SK-N-SH treated with all-trans-retinoic acid at 6 μM for 48 hours (cell line): ENCODE measurements around the gene TMEM185A.
"Not testable (repeated sequence)": the region's sequence is repeated elsewhere in the genome, so short reads cannot be mapped to it uniquely, and the experiment has no call there.

ENCODE experiments used
- ATAC-seq: fragments of 200-7000 bp; cut with Tn5 transposase; 3 replicates; pipeline ENCODE4 v1.9.1; 2020; ENCODE audit warnings: mild to moderate bottlenecking, moderate library complexity
- ARNTL ChIP-seq: fragments of 450-650 bp; formaldehyde crosslinking; IDR thresholded peaks from 2 replicates; pipeline ENCODE4 v1.5.0; 2020; ENCODE audit warnings: low read depth, mild to moderate bottlenecking, moderate library complexity, borderline replicate concordance
- BACH2 ChIP-seq: fragments of 250-450 bp; sonication (Bioruptor Pico); IDR thresholded peaks from 2 replicates; pipeline ENCODE4 v1.9.0; 2021; ENCODE audit warnings: mild to moderate bottlenecking, borderline replicate concordance
- CREB5 ChIP-seq: fragments of 250-450 bp; sonication (Bioruptor Pico); IDR thresholded peaks from 2 replicates; pipeline ENCODE4 v1.5.1; 2020; ENCODE audit warnings: low read depth, mild to moderate bottlenecking, moderate library complexity
- ESRRG ChIP-seq: fragments of 250-450 bp; sonication (Bioruptor Pico); IDR thresholded peaks from 2 replicates; pipeline ENCODE4 v1.6.1; 2021; ENCODE audit warnings: mild to moderate bottlenecking
- GLIS3 ChIP-seq: fragments of 250-450 bp; sonication (Bioruptor Pico); IDR thresholded peaks from 2 replicates; pipeline ENCODE4 v1.5.0; 2020; ENCODE audit warnings: mild to moderate bottlenecking, moderate library complexity
- ISL1 ChIP-seq: fragments of 250-450 bp; sonication (Bioruptor Pico); IDR thresholded peaks from 2 replicates; pipeline ENCODE4 v2.1.2; 2022; ENCODE audit warnings: mild to moderate bottlenecking, moderate library complexity
- OSR1 ChIP-seq: fragments of 250-450 bp; sonication (Bioruptor Pico); IDR thresholded peaks from 2 replicates; pipeline ENCODE4 v1.8.0; 2022; ENCODE audit warnings: moderate library complexity, mild to moderate bottlenecking, inconsistent platforms
- PATZ1 ChIP-seq: fragments of 250-450 bp; sonication (Bioruptor Pico); IDR thresholded peaks from 2 replicates; pipeline ENCODE4 v1.8.0; 2020; ENCODE audit warnings: mild to moderate bottlenecking, moderate library complexity, borderline replicate concordance
- PPARA ChIP-seq: fragments of 250-450 bp; sonication (Bioruptor Pico); IDR thresholded peaks from 2 replicates; pipeline ENCODE4 v1.5.0; 2020; ENCODE audit warnings: mild to moderate bottlenecking, borderline replicate concordance
- RARB ChIP-seq: fragments of 250-450 bp; sonication (Bioruptor Pico); IDR thresholded peaks from 2 replicates; pipeline ENCODE4 v1.8.0; 2021; ENCODE audit warnings: mild to moderate bottlenecking, moderate library complexity
- SNAI2 ChIP-seq: fragments of 250-450 bp; sonication (Bioruptor Pico); IDR thresholded peaks from 2 replicates; pipeline ENCODE4 v1.5.0; 2020; ENCODE audit warnings: mild to moderate bottlenecking, moderate library complexity
- TOX ChIP-seq: fragments of 250-450 bp; sonication (Bioruptor Pico); IDR thresholded peaks from 2 replicates; pipeline ENCODE4 v1.8.0; 2021; ENCODE audit warnings: mild to moderate bottlenecking, moderate library complexity, borderline replicate concordance
- ZFP3 ChIP-seq: fragments of 250-450 bp; sonication (Bioruptor Pico); IDR thresholded peaks from 2 replicates; pipeline ENCODE4 v1.5.0; 2020; ENCODE audit warnings: mild to moderate bottlenecking, moderate library complexity
- ZFP30 ChIP-seq: fragments of 450-650 bp; formaldehyde crosslinking; IDR thresholded peaks from 2 replicates; pipeline ENCODE4 v1.5.0; 2022; ENCODE audit warnings: mild to moderate bottlenecking, moderate library complexity
- ZNF565 ChIP-seq: fragments of 450-650 bp; formaldehyde crosslinking; conservative IDR thresholded peaks from 2 replicates; pipeline ENCODE4 v1.5.0; 2020; ENCODE audit warnings: low read depth, mild to moderate bottlenecking, moderate library complexity
- ZNF70 ChIP-seq: fragments of 450-650 bp; formaldehyde crosslinking; IDR thresholded peaks from 2 replicates; pipeline ENCODE4 v1.5.0; 2020; ENCODE audit warnings: mild to moderate bottlenecking, moderate library complexity
- ZNF8 ChIP-seq: fragments of 450-650 bp; formaldehyde crosslinking; IDR thresholded peaks from 2 replicates; pipeline ENCODE4 v1.5.0; 2020; ENCODE audit warnings: mild to moderate bottlenecking, moderate library complexity
- TF ChIP-seq, protein P1 (sequence below): fragments of 250-450 bp; sonication (Bioruptor Pico); IDR thresholded peaks from 2 replicates; pipeline ENCODE4 v1.8.0; 2021; ENCODE audit warnings: low read depth, mild to moderate bottlenecking, moderate library complexity, borderline replicate concordance
- TF ChIP-seq, protein P2 (sequence below): fragments of 250-450 bp; sonication (Bioruptor Pico); IDR thresholded peaks from 2 replicates; pipeline ENCODE4 v1.5.0; 2020; ENCODE audit warnings: mild to moderate bottlenecking, moderate library complexity

Gene TMEM185A

GRCh38 chrX:149587359-149587758 lies 44.2 kb downstream of the TMEM185A start, which contains the start of gene MAGEA9B:
TSS of gene MAGEA9B (minus strand) at chrX:149587459. CDS start at chrX:149583179, 4,280 bp downstream.
- not testable (repeated sequence) for ATAC-seq

GRCh38 chrX:149585631-149586030 lies 46.0 kb downstream of the TMEM185A start:
- ATAC-seq: not testable (repeated sequence)

GRCh38 chrX:149573456-149573855 lies 58.1 kb downstream of the TMEM185A start:
- peak; percentile 42; the same call in 1 of the 3 replicates for ATAC-seq

- TF ChIP-seq ZNF70 (CRISPR knock-in tag): no peak
- no peak for ATAC-seq
These were observed 58.8 kb downstream of the TMEM185A start for GRCh38 chrX:149572743-149573142.

DNA sequence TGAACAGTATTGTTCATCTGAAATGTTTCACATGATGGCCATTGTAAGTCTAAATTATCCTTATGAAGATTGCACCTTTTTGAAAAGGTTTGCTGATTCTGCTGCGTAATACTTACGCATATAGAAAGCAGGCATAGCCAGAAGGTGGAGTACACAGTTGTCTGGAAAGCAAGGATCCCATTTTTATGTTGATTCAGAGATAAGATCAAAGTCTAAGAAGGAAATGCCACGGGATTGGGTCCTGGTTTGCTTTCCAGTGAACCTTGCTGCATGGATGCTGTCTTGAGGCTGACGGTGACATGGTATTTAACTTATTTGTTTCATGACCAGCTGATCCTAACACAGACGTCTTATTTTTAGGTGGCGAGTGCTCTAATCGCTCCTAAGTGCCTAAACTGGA lies 59.8 kb downstream of the TMEM185A start:
- ATAC-seq: no peak
- no peak for TF ChIP-seq ZFP30 (CRISPR knock-in tag)
- TF ChIP-seq BACH2 (CRISPR knock-in tag): no peak
- TF ChIP-seq ZNF565 (CRISPR knock-in tag): no peak

GRCh38 chrX:149570668-149571067 lies 60.9 kb downstream of the TMEM185A start:
- TF ChIP-seq PPARA (CRISPR knock-in tag) (no peak), ZNF70 (CRISPR knock-in tag) (no peak), ZFP3 (CRISPR knock-in tag) (no peak), TOX (no peak), ZNF565 (CRISPR knock-in tag) (no peak), OSR1 (no peak), ZNF8 (CRISPR knock-in tag) (no peak), BACH2 (CRISPR knock-in tag) (no peak), PATZ1 (CRISPR knock-in tag) (no peak), CREB5 (no peak), ZFP30 (CRISPR knock-in tag) (no peak), GLIS3 (no peak), ISL1 (CRISPR knock-in tag) (no peak), SNAI2 (CRISPR knock-in tag) (no peak)
- TF ChIP-seq, protein P1, sequence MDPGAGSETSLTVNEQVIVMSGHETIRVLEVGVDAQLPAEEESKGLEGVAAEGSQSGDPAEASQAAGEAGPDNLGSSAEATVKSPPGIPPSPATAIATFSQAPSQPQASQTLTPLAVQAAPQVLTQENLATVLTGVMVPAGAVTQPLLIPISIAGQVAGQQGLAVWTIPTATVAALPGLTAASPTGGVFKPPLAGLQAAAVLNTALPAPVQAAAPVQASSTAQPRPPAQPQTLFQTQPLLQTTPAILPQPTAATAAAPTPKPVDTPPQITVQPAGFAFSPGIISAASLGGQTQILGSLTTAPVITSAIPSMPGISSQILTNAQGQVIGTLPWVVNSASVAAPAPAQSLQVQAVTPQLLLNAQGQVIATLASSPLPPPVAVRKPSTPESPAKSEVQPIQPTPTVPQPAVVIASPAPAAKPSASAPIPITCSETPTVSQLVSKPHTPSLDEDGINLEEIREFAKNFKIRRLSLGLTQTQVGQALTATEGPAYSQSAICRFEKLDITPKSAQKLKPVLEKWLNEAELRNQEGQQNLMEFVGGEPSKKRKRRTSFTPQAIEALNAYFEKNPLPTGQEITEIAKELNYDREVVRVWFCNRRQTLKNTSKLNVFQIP (CRISPR knock-in tag): no peak
- TF ChIP-seq, protein P2, sequence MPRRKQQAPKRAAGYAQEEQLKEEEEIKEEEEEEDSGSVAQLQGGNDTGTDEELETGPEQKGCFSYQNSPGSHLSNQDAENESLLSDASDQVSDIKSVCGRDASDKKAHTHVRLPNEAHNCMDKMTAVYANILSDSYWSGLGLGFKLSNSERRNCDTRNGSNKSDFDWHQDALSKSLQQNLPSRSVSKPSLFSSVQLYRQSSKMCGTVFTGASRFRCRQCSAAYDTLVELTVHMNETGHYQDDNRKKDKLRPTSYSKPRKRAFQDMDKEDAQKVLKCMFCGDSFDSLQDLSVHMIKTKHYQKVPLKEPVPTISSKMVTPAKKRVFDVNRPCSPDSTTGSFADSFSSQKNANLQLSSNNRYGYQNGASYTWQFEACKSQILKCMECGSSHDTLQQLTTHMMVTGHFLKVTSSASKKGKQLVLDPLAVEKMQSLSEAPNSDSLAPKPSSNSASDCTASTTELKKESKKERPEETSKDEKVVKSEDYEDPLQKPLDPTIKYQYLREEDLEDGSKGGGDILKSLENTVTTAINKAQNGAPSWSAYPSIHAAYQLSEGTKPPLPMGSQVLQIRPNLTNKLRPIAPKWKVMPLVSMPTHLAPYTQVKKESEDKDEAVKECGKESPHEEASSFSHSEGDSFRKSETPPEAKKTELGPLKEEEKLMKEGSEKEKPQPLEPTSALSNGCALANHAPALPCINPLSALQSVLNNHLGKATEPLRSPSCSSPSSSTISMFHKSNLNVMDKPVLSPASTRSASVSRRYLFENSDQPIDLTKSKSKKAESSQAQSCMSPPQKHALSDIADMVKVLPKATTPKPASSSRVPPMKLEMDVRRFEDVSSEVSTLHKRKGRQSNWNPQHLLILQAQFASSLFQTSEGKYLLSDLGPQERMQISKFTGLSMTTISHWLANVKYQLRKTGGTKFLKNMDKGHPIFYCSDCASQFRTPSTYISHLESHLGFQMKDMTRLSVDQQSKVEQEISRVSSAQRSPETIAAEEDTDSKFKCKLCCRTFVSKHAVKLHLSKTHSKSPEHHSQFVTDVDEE (CRISPR knock-in tag): no peak
- ATAC-seq: no peak

DNA sequence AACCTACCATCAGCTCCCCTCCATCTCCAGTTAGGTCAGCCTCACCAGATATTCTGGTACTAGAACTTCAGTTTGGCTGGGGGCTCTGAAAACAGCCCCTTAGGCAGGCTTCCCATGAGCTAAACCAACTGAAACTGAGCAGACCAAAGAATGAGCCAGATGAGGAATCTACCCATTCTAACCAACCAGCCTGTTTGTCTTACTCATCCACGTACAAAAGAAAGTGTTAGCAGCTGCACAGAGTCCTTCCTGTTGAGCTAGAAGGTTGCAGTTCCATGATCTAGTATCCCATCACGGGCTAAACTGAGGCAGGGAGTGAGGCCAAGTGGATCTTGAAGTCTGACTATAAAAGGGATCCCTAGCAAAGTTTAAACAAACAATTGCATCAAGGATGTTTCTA lies 61.8 kb downstream of the TMEM185A start:
- ATAC-seq: no peak
- TF ChIP-seq PPARA (CRISPR knock-in tag) (no peak), ZNF8 (CRISPR knock-in tag) (no peak), PATZ1 (CRISPR knock-in tag) (no peak), ESRRG (no peak), SNAI2 (CRISPR knock-in tag) (no peak), ZFP3 (CRISPR knock-in tag) (no peak), RARB (CRISPR knock-in tag) (no peak), ARNTL (no peak)
- TF ChIP-seq, protein P2 (CRISPR knock-in tag): no peak
